Keratinocyte (primary cell): ENCODE results near the gene TTLL5. TPM values are rescaled to one million over a fixed set of nuclear protein-coding genes. Genes with fewer than 3 reads are reported as not detected.

Experiments used
- DNase-seq: peaks from one replicate; pipeline ENCODE4 v3.0.0-alpha.2; 2011; ENCODE audit warnings: low read depth, missing footprints, low spot score
- FAIRE-seq: peaks from 2 replicates; lab custom pipeline; 2011; peaks lifted over from hg19 to GRCh38; lab: Jason Lieb, UNC
- H2AFZ ChIP-seq: 2 replicates; pipeline ENCODE4 v1.6.0; 2012; ENCODE audit warnings: low read length, control low read depth, inconsistent platforms; ENCODE audit not compliant: control insufficient read depth
- H3K27ac ChIP-seq: 2 replicates; pipeline ENCODE4 v1.5.1; 2011; ENCODE audit warnings: low read length; ENCODE audit not compliant: control insufficient read depth, insufficient read depth
- H3K27me3 ChIP-seq: 3 replicates; pipeline ENCODE4 v1.6.0; 2011; ENCODE audit warnings: low read length; ENCODE audit not compliant: control insufficient read depth, insufficient read depth; ENCODE audit errors: extremely low read depth
- H3K36me3 ChIP-seq, 2 experiments: 2 replicates in 1 of 2; 3 replicates in 1 of 2; pipeline ENCODE4 v1.5.1; 2011; ENCODE audit warnings: low read length in 2 of 2, mild to moderate bottlenecking in 1 of 2; ENCODE audit not compliant: control insufficient read depth in 2 of 2, insufficient read depth in 2 of 2; ENCODE audit errors: extremely low read depth in 1 of 2
- H3K4me1 ChIP-seq: 3 replicates; pipeline ENCODE4 v1.5.1; 2011; ENCODE audit warnings: low read length; ENCODE audit not compliant: control insufficient read depth, insufficient read depth; ENCODE audit errors: extremely low read depth
- H3K4me2 ChIP-seq: 3 replicates; pipeline ENCODE4 v1.6.0; 2011; ENCODE audit warnings: low read depth, low read length; ENCODE audit not compliant: control insufficient read depth, insufficient read depth; ENCODE audit errors: extremely low read depth
- H3K4me3 ChIP-seq, 3 experiments: fragments of 200-600 bp in 1 of 3; sonication (generic) in 1 of 3; 2 replicates in 2 of 3; 3 replicates in 1 of 3; pipeline ENCODE4 v1.5.1; 2011 to 2016; ENCODE audit warnings: low read length in 3 of 3, mild to moderate bottlenecking in 3 of 3, control low read depth in 2 of 3, inconsistent platforms in 1 of 3, low read depth in 1 of 3, mixed read lengths in 1 of 3, mixed run types in 1 of 3, moderate library complexity in 1 of 3; ENCODE audit not compliant: control insufficient read depth in 2 of 3, insufficient read depth in 2 of 3; ENCODE audit errors: extremely low read depth in 1 of 3
- H3K79me2 ChIP-seq: 2 replicates; pipeline ENCODE4 v1.6.0; 2012; ENCODE audit warnings: low read length; ENCODE audit not compliant: control insufficient read depth, insufficient read depth
- H3K9ac ChIP-seq: 3 replicates; pipeline ENCODE4 v1.6.0; 2011; ENCODE audit warnings: low read length; ENCODE audit not compliant: control insufficient read depth, insufficient read depth; ENCODE audit errors: extremely low read depth
- H3K9me1 ChIP-seq: 3 replicates; pipeline ENCODE4 v1.6.0; 2011; ENCODE audit warnings: low read length; ENCODE audit not compliant: control insufficient read depth, insufficient read depth; ENCODE audit errors: extremely low read depth
- H3K9me3 ChIP-seq: 2 replicates; pipeline ENCODE4 v1.5.1; 2012; ENCODE audit warnings: low read depth, low read length; ENCODE audit not compliant: control insufficient read depth
- H4K20me1 ChIP-seq: 3 replicates; pipeline ENCODE4 v1.6.0; 2011; ENCODE audit warnings: low read length; ENCODE audit not compliant: control insufficient read depth, insufficient read depth; ENCODE audit errors: extremely low read depth
- EZH2 ChIP-seq: IDR thresholded peaks from one replicate; pipeline ENCODE4 v1.6.1; 2012; ENCODE audit warnings: inconsistent platforms, mild to moderate bottlenecking, low read length, moderate library complexity
- dilution Hi-C: fragments of 300-500 bp; cut with MboI; formaldehyde crosslinking; loops from one replicate; pipeline ENCODE4 v1.7.0; 2020; ENCODE audit warnings: low sequenced_read_pairs; ENCODE audit not compliant: extremely low pct_ligation_motif_present
- polyA plus RNA-seq, 5 experiments: library from polyadenylated mRNA; depleted of rRNA in 3 of 5; stranded (reverse) in 3 of 5; stranded (forward) in 1 of 5; unstranded in 1 of 5; fragments of >200 nt; gene quantifications; 1 replicate in 1 of 5; 2 replicates in 3 of 5; 3 replicates in 1 of 5; pipeline versions ENCODE4 v1.2.1 to v1.2.3, GENCODE V29; 2011 to 2012; ENCODE audit warnings: missing spikeins in 2 of 5, low read depth in 1 of 5, low replicate concordance in 1 of 5
- TF ChIP-seq, protein P1 (sequence below), 3 experiments: IDR thresholded peaks in 1 of 3; conservative IDR thresholded peaks in 1 of 3; optimal IDR thresholded peaks in 1 of 3; 2 replicates in 2 of 3; 3 replicates in 1 of 3; pipeline versions ENCODE3 to v1.5.1; 2011; ENCODE audit warnings: low read length in 3 of 3, mild to moderate bottlenecking in 3 of 3, moderate library complexity in 2 of 3, control low read depth in 1 of 3, inconsistent platforms in 1 of 3; ENCODE audit not compliant: insufficient read depth in 2 of 3; ENCODE audit errors: extremely low read depth in 1 of 3

Gene TTLL5
- polyA plus RNA-seq, 1 donor (not counting 4 experiments of a cell fraction or from before 2014, with no cell fraction given): 20.7 TPM

GRCh38 chr14:75645056-75645455 is 16.0 kb upstream of the TTLL5 start:
- no peak for TF ChIP-seq EZH2
- TF ChIP-seq, protein P1, sequence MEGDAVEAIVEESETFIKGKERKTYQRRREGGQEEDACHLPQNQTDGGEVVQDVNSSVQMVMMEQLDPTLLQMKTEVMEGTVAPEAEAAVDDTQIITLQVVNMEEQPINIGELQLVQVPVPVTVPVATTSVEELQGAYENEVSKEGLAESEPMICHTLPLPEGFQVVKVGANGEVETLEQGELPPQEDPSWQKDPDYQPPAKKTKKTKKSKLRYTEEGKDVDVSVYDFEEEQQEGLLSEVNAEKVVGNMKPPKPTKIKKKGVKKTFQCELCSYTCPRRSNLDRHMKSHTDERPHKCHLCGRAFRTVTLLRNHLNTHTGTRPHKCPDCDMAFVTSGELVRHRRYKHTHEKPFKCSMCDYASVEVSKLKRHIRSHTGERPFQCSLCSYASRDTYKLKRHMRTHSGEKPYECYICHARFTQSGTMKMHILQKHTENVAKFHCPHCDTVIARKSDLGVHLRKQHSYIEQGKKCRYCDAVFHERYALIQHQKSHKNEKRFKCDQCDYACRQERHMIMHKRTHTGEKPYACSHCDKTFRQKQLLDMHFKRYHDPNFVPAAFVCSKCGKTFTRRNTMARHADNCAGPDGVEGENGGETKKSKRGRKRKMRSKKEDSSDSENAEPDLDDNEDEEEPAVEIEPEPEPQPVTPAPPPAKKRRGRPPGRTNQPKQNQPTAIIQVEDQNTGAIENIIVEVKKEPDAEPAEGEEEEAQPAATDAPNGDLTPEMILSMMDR (optimal IDR thresholded peaks at IDR 0.05 in 1 of 3, IDR thresholded peaks at IDR 0.05 in 1 of 3, conservative IDR thresholded peaks at IDR 0.05 in 1 of 3; ENCODE audit: extremely low read depth in 1 of 3, insufficient read depth in 2 of 3, low read length in 3 of 3): no peak
- H3K9me1 ChIP-seq: no peaks in the 10 kb centered on the region
- H3K36me3 ChIP-seq: peaks cover 4 to 14% of the 10 kb centered on the region in 2 experiments
- no peaks in the 10 kb centered on the region for H3K79me2 ChIP-seq
- FAIRE-seq (no peak), DNase-seq (no peak)
- no peaks in the 10 kb centered on the region for H3K27me3 ChIP-seq
- H3K9ac ChIP-seq: no peak overlapping the region
- no peaks in the 10 kb centered on the region for H4K20me1 ChIP-seq
- no peak overlapping the region for H3K27ac ChIP-seq
- no peaks in the 10 kb centered on the region for H3K4me1 ChIP-seq
- no peak overlapping the region for H3K4me3 ChIP-seq
- no peak overlapping the region for H3K4me2 ChIP-seq
- dilution Hi-C loops: no loop called here
- no peak overlapping the region for H2AFZ ChIP-seq
- H3K9me3 ChIP-seq: no peaks in the 10 kb centered on the region

- Histone ChIP-seq H3K4me3 (no peak overlapping the region), H3K9ac (no peak overlapping the region), H4K20me1 (no peaks in the 10 kb centered on the region), H3K27ac (no peak overlapping the region), H3K79me2 (no peaks in the 10 kb centered on the region), H3K36me3 (peaks cover 17 to 28% of the 10 kb centered on the region in 2 experiments), H3K4me1 (no peaks in the 10 kb centered on the region), H3K9me3 (no peaks in the 10 kb centered on the region), H3K9me1 (no peaks in the 10 kb centered on the region), H3K4me2 (no peak overlapping the region), H3K27me3 (no peaks in the 10 kb centered on the region), H2AFZ (no peak overlapping the region)
- no peak for TF ChIP-seq EZH2
- TF ChIP-seq, protein P1 (optimal IDR thresholded peaks at IDR 0.05 in 1 of 3, IDR thresholded peaks at IDR 0.05 in 1 of 3, conservative IDR thresholded peaks at IDR 0.05 in 1 of 3; ENCODE audit: extremely low read depth in 1 of 3, insufficient read depth in 2 of 3, low read length in 3 of 3): no peak
- dilution Hi-C loops: no loop called here
- DNase-seq (no peak), FAIRE-seq (no peak)
Observed at GRCh38 chr14:75646762-75647161, 14.3 kb upstream of the TTLL5 start.
